GM06990 (cell line): ENCODE results near the gene MNT.

Source experiments
- DNase-seq: peaks from one replicate; pipeline ENCODE4 v3.0.0-alpha.2; 2011; ENCODE audit not compliant: insufficient read length; ENCODE audit errors: extremely low read depth
- H3K27me3 ChIP-seq: replicated peaks from 2 replicates; pipeline ENCODE4 v1.6.0; 2011; ENCODE audit warnings: low read length; ENCODE audit not compliant: control insufficient read depth, insufficient read depth
- H3K36me3 ChIP-seq: 2 replicates; pipeline ENCODE4 v1.5.1; 2011; ENCODE audit warnings: low read length; ENCODE audit not compliant: control insufficient read depth, insufficient read depth
- H3K4me3 ChIP-seq: replicated peaks from 2 replicates; pipeline ENCODE4 v1.5.1; 2011; ENCODE audit warnings: low read depth, mild to moderate bottlenecking, control low read depth, low read length
- TF ChIP-seq, protein P1 (sequence below): IDR thresholded peaks from 2 replicates; pipeline ENCODE4 v1.5.1; 2011; ENCODE audit warnings: low read length, control low read depth, mild to moderate bottlenecking, inconsistent platforms; ENCODE audit not compliant: insufficient read depth, poor library complexity, severe bottlenecking

The MNT gene

DNA sequence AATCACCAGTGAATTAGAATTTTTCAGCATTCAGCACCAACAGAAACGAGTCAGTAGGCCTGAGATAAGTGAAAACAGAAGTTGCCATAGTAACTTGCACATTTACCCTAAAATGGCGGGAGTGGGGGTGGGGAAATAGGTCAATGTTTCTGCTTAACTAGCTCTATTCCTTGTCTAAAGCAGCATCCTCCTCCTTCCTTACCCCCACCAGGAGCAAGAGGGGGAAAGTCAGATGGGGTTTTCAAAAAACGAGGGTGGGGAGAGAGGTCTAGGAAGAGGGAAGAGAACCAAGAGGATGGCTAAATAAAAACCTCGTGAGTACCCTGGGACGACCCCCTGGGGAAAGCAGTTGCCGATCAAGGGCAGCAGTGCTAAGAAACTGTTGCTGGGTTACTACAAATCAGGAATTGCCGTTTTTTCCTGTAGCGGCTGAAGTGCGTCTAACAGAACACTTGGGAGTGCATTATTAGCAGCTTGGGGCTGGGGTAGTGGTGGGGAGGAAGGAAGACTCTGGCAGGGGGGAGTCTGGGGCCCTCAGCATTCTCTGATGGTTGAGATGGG lies 34.4 kb upstream of the MNT start:
- Histone ChIP-seq H3K36me3 (peaks cover 13% of the 10 kb centered on the region), H3K4me3 (no peak overlapping the region)
- no peak for DNase-seq

DNA sequence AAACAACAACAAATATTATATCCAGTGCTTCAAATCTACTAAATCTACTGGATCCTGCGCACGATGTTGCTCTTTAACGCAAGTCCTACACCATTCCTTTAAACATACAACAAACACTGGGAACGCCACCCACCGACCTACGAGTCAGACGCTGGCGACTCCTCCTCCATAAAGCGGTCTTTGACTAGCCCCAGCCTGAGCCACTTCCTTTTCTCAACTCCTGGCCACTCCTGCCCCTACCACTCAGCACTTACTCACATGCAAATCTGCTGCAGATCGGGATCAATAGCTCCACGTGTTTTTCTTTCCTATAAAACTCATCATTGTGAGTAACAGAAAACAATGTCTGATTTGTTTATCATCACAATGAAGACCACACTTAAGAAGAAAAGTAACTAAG lies 32.8 kb upstream of the MNT start:
- H3K4me3 ChIP-seq, result no peak overlapping the region
- TF ChIP-seq, protein P1, sequence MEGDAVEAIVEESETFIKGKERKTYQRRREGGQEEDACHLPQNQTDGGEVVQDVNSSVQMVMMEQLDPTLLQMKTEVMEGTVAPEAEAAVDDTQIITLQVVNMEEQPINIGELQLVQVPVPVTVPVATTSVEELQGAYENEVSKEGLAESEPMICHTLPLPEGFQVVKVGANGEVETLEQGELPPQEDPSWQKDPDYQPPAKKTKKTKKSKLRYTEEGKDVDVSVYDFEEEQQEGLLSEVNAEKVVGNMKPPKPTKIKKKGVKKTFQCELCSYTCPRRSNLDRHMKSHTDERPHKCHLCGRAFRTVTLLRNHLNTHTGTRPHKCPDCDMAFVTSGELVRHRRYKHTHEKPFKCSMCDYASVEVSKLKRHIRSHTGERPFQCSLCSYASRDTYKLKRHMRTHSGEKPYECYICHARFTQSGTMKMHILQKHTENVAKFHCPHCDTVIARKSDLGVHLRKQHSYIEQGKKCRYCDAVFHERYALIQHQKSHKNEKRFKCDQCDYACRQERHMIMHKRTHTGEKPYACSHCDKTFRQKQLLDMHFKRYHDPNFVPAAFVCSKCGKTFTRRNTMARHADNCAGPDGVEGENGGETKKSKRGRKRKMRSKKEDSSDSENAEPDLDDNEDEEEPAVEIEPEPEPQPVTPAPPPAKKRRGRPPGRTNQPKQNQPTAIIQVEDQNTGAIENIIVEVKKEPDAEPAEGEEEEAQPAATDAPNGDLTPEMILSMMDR, result no peak
- no peak for DNase-seq
- H3K27me3 ChIP-seq, result no peaks in the 10 kb centered on the region
- H3K36me3 ChIP-seq, result peaks cover 9% of the 10 kb centered on the region

More for the DNA sequence above, 34.4 kb upstream of the MNT start:
- no peaks in the 10 kb centered on the region for H3K27me3 ChIP-seq
- TF ChIP-seq, protein P1, result no peak

DNA sequence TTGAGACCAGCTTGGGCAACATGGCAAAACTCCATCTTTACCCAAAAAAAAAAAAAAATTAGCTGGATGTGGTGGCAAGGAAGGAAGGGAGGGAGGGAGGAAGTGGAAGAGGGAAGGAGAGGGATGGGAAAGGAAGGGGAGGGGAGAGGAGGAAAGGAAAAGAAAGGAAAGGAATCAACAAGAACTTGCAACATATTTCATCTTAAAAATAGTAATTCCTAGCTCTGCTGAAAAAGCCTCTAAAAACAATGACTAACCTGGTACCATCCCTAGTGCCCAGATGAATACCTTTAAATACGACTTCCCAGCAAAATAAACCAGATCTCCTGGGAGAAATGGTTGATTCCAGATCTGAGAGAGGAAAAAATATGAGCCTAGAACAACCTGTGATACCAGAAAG lies 27.1 kb upstream of the MNT start:
- TF ChIP-seq, protein P1, result no peak
- Histone ChIP-seq H3K36me3 (peaks cover under 1% of the 10 kb centered on the region; the same call in 1 of the 2 replicates), H3K4me3 (no peak overlapping the region), H3K27me3 (no peaks in the 10 kb centered on the region)
- DNase-seq, result no peak

DNA sequence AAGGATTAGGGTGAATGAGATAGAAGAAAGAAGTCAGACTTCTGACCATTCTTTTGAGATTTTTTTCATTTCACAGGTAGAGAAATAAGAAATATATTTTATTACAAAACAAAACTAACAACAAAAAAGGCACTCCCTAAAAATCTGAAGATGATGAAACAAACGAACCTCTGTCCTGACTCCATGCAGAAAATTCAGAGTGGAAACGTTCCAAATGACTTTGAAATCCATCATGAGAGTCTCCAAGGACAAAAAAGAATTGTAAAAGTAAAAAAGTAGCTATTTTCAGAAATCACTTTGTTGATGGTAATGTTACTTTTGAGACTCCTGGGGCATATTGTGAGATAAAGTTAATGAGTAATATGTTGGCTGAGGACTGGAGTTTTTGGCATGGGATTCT lies 26.4 kb upstream of the MNT start:
- no peaks in the 10 kb centered on the region; the same call in 1 of the 2 replicates for H3K36me3 ChIP-seq
- no peak overlapping the region for H3K4me3 ChIP-seq
- H3K27me3 ChIP-seq, result no peaks in the 10 kb centered on the region
- TF ChIP-seq, protein P1, result no peak
- no peak for DNase-seq

DNA sequence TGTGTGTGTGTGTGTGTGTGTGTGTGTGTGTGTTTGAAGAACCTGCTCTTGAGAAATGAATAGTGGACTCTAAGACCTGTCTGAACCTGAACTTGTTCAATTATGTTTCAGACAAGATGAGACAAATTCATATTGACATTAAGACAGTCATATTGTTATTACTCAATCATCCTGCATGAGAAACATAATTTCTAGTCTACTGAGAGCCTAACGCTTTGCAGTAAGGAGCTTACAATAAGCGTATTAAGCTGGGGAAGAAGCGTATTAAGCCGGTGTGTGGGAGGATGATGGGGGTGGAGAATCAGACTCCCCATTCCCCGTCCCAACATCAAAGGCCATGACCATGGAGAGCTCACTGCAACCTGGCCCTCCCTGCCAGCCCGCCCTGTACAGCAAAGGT lies 22.4 kb upstream of the MNT start:
- H3K36me3 ChIP-seq, result peaks cover 6% of the 10 kb centered on the region
- no peaks in the 10 kb centered on the region for H3K27me3 ChIP-seq
- no peak for DNase-seq
- H3K4me3 ChIP-seq, result no peak overlapping the region
- TF ChIP-seq, protein P1, result no peak

DNA sequence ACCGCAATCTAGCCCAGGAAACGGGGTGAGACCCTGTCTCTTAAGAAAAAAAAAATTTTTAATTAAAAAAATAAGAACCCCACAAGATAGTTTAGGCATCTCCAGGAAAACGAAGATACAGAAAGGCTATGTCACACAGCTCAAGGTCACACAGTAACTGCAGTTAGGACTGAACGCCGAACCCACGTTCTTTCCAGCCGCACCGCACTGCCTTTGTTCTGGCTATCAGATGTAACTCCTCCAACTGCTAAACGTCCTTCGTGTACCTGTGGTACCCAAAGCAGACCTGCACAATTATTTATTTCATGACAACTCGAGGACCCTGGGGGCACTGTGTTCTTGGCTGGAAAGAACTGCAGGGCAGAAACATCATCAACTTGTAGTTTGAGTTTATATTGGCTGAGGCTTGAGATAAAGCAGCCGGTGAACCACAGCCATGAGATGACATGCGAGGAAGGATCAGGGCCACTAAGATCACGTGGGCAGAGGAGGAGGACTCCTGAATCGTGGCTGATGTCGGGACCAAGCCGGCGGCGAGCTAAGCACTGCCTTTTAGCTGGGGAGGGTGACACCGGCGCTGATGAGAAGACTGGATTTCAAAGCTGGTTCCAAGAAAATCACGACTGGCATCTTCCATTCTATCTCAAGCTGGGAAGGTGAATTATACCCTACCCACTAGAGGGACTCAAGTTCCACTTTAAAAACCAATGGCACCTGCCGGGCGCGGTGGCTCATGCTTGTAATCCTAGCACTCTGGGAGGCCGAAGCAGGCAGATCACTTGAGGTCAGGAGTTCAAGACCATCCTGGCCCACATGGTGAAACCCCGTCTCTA lies 20.7 kb upstream of the MNT start:
- TF ChIP-seq, protein P1, result no peak
- DNase-seq, result no peak
- Histone ChIP-seq H3K4me3 (no peak overlapping the region), H3K27me3 (no peaks in the 10 kb centered on the region), H3K36me3 (peaks cover 6% of the 10 kb centered on the region)
